KMS-11 (cell line): ENCODE data around the gene TMEM208.

ENCODE experiments used
- H2AFZ ChIP-seq: fragments of 200-600 bp; sonication (generic); 2 replicates; pipeline ENCODE4 v1.6.1; 2016; ENCODE audit warnings: antibody characterized with exemption, mixed run types, low read depth
- H3K27ac ChIP-seq: fragments of 200-600 bp; sonication (generic); 2 replicates; pipeline ENCODE4 v1.6.1; 2016; ENCODE audit warnings: mild to moderate bottlenecking, mixed run types
- H3K27me3 ChIP-seq: fragments of 200-600 bp; sonication (generic); 2 replicates; pipeline ENCODE4 v1.6.1; 2017; ENCODE audit warnings: mild to moderate bottlenecking, low read depth, mixed run types, moderate library complexity; ENCODE audit not compliant: insufficient read depth
- H3K36me3 ChIP-seq: fragments of 200-600 bp; sonication (generic); 2 replicates; pipeline ENCODE4 v1.6.1; 2017; ENCODE audit warnings: mild to moderate bottlenecking, mixed run types; ENCODE audit not compliant: insufficient read depth
- H3K4me1 ChIP-seq: fragments of 200-600 bp; sonication (generic); 2 replicates; pipeline ENCODE4 v1.6.1; 2016; ENCODE audit warnings: mild to moderate bottlenecking, low read depth, mixed run types; ENCODE audit not compliant: poor library complexity, severe bottlenecking
- H3K4me2 ChIP-seq: fragments of 200-600 bp; sonication (generic); 2 replicates; pipeline ENCODE4 v1.7.0; 2016; ENCODE audit warnings: mild to moderate bottlenecking, mixed run types
- H3K4me3 ChIP-seq: fragments of 200-600 bp; sonication (generic); IDR thresholded peaks from 2 replicates; pipeline ENCODE4 v1.6.1; 2017; ENCODE audit warnings: low read depth, low read length, mixed read lengths; ENCODE audit not compliant: insufficient read depth
- H3K79me2 ChIP-seq: fragments of 200-600 bp; sonication (generic); 2 replicates; pipeline ENCODE4 v1.6.1; 2016; ENCODE audit warnings: low read depth, mixed run types; ENCODE audit not compliant: insufficient read depth
- H3K9ac ChIP-seq: fragments of 200-600 bp; sonication (generic); 2 replicates; pipeline ENCODE4 v1.6.1; 2016; ENCODE audit warnings: mild to moderate bottlenecking, mixed run types
- H4K20me1 ChIP-seq: fragments of 200-600 bp; sonication (generic); 2 replicates; pipeline ENCODE4 v1.6.1; 2016; ENCODE audit warnings: mild to moderate bottlenecking, mixed run types; ENCODE audit not compliant: insufficient read depth
- TF ChIP-seq, protein P1 (sequence below): fragments of 200-600 bp; sonication (generic); conservative IDR thresholded peaks from 2 replicates; pipeline ENCODE4 v1.6.1; 2017; ENCODE audit warnings: low read depth, mild to moderate bottlenecking, antibody characterized with exemption, low read length, moderate library complexity, mixed read lengths

The TMEM208 gene

DNA sequence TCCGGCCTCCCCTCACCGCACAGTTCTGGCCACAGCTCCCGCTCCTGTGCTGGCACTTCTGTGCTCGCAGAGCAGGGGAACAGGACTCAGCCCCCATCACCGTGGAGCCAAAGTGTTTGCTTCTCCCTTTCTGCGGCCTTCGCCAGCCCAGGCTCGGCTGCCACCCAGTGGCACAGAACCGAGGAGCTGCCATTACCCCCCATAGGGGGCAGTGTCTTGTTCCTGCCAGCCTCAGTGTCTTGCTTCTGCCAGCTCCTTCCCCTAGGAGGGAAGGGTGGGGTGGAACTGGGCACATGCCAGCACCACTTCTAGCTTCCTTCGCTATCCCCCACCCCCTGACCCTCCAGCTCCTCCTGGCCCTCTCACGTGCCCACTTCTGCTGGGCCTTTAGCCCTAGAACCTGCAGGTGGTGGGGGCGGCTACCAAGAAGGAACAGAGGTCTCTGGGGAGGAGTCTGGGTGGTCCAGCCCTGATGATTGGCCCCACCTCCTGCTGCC lies 28.6 kb upstream of the TMEM208 start:
- Histone ChIP-seq H4K20me1 (no peaks in the 10 kb centered on the region), H3K4me1 (peaks cover 8% of the 10 kb centered on the region), H3K9ac (no peak overlapping the region), H3K4me2 (no peak overlapping the region), H3K27me3 (no peaks in the 10 kb centered on the region), H3K79me2 (peaks cover 11% of the 10 kb centered on the region), H3K36me3 (no peaks in the 10 kb centered on the region; the same call in 1 of the 2 replicates), H2AFZ (no peak overlapping the region), H3K27ac (no peak overlapping the region), H3K4me3 (no peak overlapping the region)
- TF ChIP-seq, protein P1, sequence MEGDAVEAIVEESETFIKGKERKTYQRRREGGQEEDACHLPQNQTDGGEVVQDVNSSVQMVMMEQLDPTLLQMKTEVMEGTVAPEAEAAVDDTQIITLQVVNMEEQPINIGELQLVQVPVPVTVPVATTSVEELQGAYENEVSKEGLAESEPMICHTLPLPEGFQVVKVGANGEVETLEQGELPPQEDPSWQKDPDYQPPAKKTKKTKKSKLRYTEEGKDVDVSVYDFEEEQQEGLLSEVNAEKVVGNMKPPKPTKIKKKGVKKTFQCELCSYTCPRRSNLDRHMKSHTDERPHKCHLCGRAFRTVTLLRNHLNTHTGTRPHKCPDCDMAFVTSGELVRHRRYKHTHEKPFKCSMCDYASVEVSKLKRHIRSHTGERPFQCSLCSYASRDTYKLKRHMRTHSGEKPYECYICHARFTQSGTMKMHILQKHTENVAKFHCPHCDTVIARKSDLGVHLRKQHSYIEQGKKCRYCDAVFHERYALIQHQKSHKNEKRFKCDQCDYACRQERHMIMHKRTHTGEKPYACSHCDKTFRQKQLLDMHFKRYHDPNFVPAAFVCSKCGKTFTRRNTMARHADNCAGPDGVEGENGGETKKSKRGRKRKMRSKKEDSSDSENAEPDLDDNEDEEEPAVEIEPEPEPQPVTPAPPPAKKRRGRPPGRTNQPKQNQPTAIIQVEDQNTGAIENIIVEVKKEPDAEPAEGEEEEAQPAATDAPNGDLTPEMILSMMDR = peak; percentile 69

DNA sequence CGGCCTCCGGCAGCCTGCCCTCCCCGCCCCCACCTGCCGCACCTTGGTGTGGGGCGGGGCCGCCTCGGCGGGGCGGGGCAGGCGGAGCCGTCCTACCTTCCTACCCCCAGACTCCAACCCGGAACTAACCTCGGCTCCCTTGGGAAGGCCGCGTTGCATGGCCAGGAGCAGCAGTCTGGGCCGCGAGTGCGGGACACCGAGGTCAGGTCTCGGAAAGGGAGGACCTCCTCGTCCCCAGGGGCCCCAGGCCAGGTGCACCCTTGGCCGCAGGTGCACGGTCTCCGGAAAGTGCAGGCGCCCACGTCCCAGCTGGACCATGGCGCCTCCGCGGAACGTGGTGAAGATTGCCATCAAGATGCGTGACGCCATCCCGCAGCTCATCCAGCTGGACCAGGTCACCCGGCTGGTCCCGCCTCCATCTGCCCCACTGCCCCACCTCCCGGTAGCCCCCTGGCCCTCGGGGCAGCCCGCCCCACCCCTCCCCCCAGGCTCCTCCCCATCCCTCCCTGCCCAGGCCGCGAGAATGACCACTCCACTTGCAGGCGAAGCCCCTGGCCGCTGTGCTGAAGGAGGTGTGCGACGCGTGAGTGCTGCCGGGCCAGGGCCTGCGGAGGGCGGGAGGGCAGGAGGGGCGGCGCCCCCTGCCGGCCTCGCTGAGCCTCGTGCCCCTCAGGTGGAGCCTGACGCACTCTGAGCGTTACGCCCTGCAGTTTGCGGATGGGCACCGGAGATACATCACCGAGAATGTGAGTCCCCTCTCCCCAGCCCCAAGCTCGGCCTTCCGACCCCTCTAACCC lies 27.7 kb upstream of the TMEM208 start, which contains the start of gene ELMO3:
ELMO3 (plus strand) TSS at position 121 of the 797 bp plus-strand sequence; CDS start at position 317, 196 bp downstream.
- no peaks in the 10 kb centered on the region for H3K4me1 ChIP-seq
- H4K20me1 ChIP-seq = no peaks in the 10 kb centered on the region
- H3K27ac ChIP-seq = no peak within 1 kb of the TSS
- TF ChIP-seq, protein P1 = no peak
- H3K4me2 ChIP-seq = no peak within 1 kb of the TSS
- no peaks in the 10 kb centered on the region for H3K27me3 ChIP-seq
- no peak within 1 kb of the TSS for H3K9ac ChIP-seq
- H2AFZ ChIP-seq = no peak within 1 kb of the TSS
- no peak within 1 kb of the TSS for H3K4me3 ChIP-seq
- peaks cover 1% of the 10 kb centered on the region for H3K79me2 ChIP-seq
- H3K36me3 ChIP-seq = no peaks in the 10 kb centered on the region; the same call in 1 of the 2 replicates

DNA sequence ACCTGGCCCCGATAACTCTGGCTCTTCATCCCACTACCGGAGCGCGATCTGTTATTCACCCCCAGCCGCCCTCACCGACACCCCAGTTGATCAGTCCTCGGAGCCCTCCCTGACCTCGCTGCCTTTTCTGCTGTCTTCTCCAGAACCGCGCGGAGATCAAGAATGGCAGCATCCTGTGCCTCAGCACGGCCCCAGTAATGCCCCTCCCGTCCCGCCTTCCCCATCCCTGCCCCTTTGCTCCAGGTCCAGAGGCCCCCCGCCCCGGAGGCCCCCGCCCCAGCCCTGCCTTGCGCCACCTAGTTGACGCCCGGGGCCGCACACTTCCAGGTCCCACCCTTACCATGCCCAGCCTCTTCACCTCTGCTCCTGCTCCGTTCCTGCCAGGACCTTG lies 27.1 kb upstream of the TMEM208 start:
- no peaks in the 10 kb centered on the region for H3K4me1 ChIP-seq
- H4K20me1 ChIP-seq = no peaks in the 10 kb centered on the region
- H3K36me3 ChIP-seq = no peaks in the 10 kb centered on the region; the same call in 1 of the 2 replicates
- no peak overlapping the region for H2AFZ ChIP-seq
- H3K79me2 ChIP-seq = no peaks in the 10 kb centered on the region
- TF ChIP-seq, protein P1 = no peak
- H3K4me2 ChIP-seq = no peak overlapping the region
- no peak overlapping the region for H3K27ac ChIP-seq
- no peaks in the 10 kb centered on the region for H3K27me3 ChIP-seq
- no peak overlapping the region for H3K9ac ChIP-seq
- no peak overlapping the region for H3K4me3 ChIP-seq

DNA sequence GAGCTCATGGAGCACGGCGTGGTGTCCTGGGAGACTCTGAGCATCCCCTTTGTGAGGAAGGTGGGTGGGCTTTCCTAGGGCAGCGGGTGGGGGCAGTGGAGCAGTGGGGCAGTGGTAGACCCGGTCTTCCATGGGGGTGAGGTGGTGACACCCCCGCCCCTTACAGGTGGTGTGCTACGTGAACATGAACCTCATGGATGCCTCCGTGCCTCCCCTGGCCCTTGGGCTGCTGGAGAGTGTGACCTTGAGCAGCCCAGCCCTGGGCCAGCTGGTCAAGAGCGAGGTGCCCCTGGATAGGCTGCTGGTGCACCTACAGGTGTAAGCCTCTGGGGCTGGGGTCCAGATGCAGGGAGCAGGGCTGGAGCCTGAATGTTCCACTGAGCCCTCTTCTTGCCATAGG lies 26.4 kb upstream of the TMEM208 start:
- Histone ChIP-seq H3K79me2 (no peaks in the 10 kb centered on the region), H3K36me3 (no peaks in the 10 kb centered on the region; the same call in 1 of the 2 replicates)

More for the DNA sequence above, 26.4 kb upstream of the TMEM208 start:
- H3K4me1 ChIP-seq = no peaks in the 10 kb centered on the region
- H3K27me3 ChIP-seq = no peaks in the 10 kb centered on the region
- H3K4me2 ChIP-seq = no peak overlapping the region
- no peaks in the 10 kb centered on the region for H4K20me1 ChIP-seq
- H3K4me3 ChIP-seq = no peak overlapping the region
- H3K9ac ChIP-seq = no peak overlapping the region
- no peak overlapping the region for H3K27ac ChIP-seq
- no peak overlapping the region for H2AFZ ChIP-seq
- TF ChIP-seq, protein P1 = no peak
